AG09309 (cell line): ENCODE results near the gene CHD5.

Experiments
- DNase-seq: peaks from one replicate; pipeline ENCODE4 v3.0.0-alpha.2; 2010; ENCODE audit warnings: low read depth
- H3K4me3 ChIP-seq: 2 replicates; pipeline ENCODE4 v1.5.1; 2011; ENCODE audit warnings: mild to moderate bottlenecking, low read depth, low read length, moderate library complexity; ENCODE audit not compliant: control insufficient read depth
- CTCF ChIP-seq: IDR thresholded peaks from 2 replicates; pipeline ENCODE4 v1.5.1; 2011; ENCODE audit warnings: mild to moderate bottlenecking, low read depth, low read length, inconsistent platforms; ENCODE audit not compliant: insufficient read depth, control insufficient read depth; ENCODE audit errors: missing control alignments

CHD5 gene

GRCh38 chr1:6087377-6087772 is 92.7 kb downstream of the CHD5 start:
- TF ChIP-seq CTCF, result no peak
- H3K4me3 ChIP-seq, result no peak overlapping the region
- no peak for DNase-seq

GRCh38 chr1:6086762-6087376 is 93.3 kb downstream of the CHD5 start:
- TF ChIP-seq CTCF, result no peak
- no peak for DNase-seq

GRCh38 chr1:6086358-6086757 is 93.8 kb downstream of the CHD5 start:
- H3K4me3 ChIP-seq, result no peak overlapping the region
- no peak for DNase-seq
- no peak for TF ChIP-seq CTCF

More at GRCh38 chr1:6086762-6087376, 93.3 kb downstream of the CHD5 start:
- H3K4me3 ChIP-seq, result no peak overlapping the region

GRCh38 chr1:6085666-6086065 is 94.5 kb downstream of the CHD5 start:
- DNase-seq, result no peak
- no peak for TF ChIP-seq CTCF
- H3K4me3 ChIP-seq, result no peak overlapping the region

- H3K4me3 ChIP-seq, result no peak overlapping the region
- DNase-seq, result no peak
- no peak for TF ChIP-seq CTCF
Observed at GRCh38 chr1:6084781-6085495, 95.2 kb downstream of the CHD5 start.

GRCh38 chr1:6083801-6084446 is 96.2 kb downstream of the CHD5 start:
- no peak for TF ChIP-seq CTCF
- peak; percentile 34 for DNase-seq
- no peak overlapping the region for H3K4me3 ChIP-seq
